ENCODE measurements around the gene SENP1. TPM values are rescaled to one million over a fixed set of nuclear protein-coding genes. Genes with fewer than 3 reads are reported as not detected.

SENP1 gene
- total and polyA plus RNA-seq, 2 experiments from 2014 or later: 8.6 to 27.7 TPM

DNA sequence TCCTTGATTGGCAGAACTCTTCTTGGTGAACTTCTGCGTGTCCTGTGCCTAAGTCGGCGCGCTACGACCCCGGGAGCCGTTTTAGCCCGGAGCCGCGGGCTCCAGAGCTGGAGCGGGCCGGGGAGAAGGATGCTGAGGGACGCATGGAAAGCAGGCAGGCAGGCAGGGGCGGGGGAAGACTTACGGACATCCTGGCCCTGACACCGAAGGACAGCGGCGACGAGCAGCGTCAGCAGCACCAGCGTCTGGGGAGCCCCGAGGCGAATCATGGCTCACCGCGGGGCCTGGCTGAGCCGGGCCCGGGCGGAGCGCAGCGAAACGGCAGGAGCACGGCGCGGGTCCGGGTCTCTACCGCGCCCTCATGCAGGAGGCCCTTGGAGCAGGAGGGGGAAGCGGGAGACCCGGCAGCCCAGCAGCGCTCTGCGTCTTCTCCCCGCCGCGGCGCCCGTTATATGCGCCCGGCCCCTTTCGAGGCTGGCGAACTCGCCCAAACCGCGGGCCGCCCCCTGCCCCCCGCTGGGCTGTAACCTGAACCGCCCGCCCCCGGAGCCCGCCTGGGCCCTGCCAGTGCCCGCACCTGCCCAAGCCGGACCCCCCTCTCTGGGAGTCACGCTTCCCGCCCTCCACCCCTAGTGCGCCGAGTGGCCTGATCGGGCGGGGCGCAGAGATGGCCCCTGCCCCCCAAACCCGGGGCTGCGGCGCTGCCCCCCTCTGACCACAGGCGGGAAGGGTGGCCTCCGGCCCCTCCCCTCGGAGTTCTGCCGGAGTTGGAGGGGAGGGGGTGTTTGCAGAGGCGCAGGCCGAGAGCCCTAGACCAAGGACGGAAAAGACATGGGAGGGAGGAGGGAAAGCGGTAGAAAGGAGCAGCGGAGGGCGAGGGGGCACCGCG is 101.6 kb downstream of the SENP1 start, which contains the start of gene COL2A1 (continued):
- TF ChIP-seq CTCF (conservative IDR thresholded peaks at IDR 0.05; ENCODE audit: low read depth in 2 of 2) (no peak), STAT1 (IDR thresholded peaks at IDR 0.05; ENCODE audit: unreplicated experiment) (no peak), POLR2AphosphoS5 (IDR thresholded peaks at IDR 0.05; ENCODE audit: low read depth) (no peak), NANOG (IDR thresholded peaks at IDR 0.05; ENCODE audit: borderline replicate concordance) (no peak), JUNB (IDR thresholded peaks at IDR 0.05; ENCODE audit: unreplicated experiment) (no peak), CREB1 (CRISPR knock-in tag; IDR thresholded peaks at IDR 0.05; ENCODE audit: low read depth) (no peak), ZNF331 (CRISPR knock-in tag; IDR thresholded peaks at IDR 0.05; ENCODE audit: low read depth) (no peak)
- TF ChIP-seq, protein P1, sequence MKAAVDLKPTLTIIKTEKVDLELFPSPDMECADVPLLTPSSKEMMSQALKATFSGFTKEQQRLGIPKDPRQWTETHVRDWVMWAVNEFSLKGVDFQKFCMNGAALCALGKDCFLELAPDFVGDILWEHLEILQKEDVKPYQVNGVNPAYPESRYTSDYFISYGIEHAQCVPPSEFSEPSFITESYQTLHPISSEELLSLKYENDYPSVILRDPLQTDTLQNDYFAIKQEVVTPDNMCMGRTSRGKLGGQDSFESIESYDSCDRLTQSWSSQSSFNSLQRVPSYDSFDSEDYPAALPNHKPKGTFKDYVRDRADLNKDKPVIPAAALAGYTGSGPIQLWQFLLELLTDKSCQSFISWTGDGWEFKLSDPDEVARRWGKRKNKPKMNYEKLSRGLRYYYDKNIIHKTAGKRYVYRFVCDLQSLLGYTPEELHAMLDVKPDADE (IDR thresholded peaks at IDR 0.05): no peak

DNA sequence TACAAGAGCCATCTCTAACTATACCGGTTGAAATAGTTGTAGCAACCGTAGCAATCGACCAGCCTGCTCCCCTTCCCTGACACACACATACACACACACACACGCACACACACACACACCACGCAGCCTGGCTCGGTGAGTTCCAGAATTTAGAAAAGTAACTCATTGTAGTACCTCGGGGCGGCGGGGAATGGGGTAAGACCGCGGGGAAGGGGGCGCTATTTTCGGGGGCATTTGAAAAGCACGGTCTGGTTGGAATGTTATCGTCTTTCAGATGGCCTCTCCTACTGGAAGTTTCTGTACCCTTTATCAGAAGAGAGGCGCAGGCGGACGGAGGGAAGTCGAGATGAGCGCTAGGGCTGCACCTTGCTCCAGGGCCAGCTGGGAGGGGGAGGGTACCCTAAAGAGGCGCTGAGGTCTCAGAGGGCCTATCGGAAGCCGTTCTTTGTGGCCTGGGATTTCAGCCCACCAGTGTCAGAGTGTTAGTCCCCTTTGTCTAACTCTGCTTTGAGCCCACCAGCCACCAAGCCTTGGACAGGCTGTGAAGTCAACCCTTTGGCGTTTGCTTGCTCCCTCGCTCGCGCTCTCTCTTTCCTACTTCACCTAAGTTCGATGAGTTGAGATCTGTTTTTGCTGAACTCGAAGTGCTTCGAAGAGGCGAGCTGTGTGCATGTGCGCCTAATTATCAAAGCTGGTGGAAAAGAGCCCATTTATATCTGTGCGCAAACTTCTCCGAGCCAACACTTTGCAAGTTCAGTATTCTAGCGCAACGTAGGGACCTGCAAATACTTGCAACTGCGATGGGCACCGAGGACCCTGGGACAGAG is 102.4 kb downstream of the SENP1 start:
- no peaks in the 10 kb centered on the region; the same call in 2 of the 3 replicates for H3K36me3 Mint-ChIP-seq (ENCODE audit: low read depth)
- Histone ChIP-seq H3K27ac (ENCODE audit: low read depth) (no peak overlapping the region), H3F3A (replicated peaks; ENCODE audit: low read depth) (peaks cover 24% of the 10 kb centered on the region), H3K4me1 (ENCODE audit: insufficient read depth) (peaks cover 59% of the 10 kb centered on the region), H2AFZ (peak overlapping the region; percentile 88), H4K20me1 (replicated peaks; ENCODE audit: insufficient read depth) (peaks cover 33% of the 10 kb centered on the region), H3K4me3 (peak overlapping the region; percentile 79), H3K9me2 (ENCODE audit: insufficient read depth) (no peaks in the 10 kb centered on the region), H3K4me2 (peak overlapping the region; percentile 98), H3K79me2 (replicated peaks; ENCODE audit: insufficient read depth) (no peaks in the 10 kb centered on the region), H3K36me3 (ENCODE audit: insufficient read depth) (no peaks in the 10 kb centered on the region; the same call in 1 of the 2 replicates), H3K27me3 (ENCODE audit: insufficient read depth) (peaks cover 100% of the 10 kb centered on the region)
- H3K27me3 Mint-ChIP-seq (ENCODE audit: insufficient read depth, low read depth, poor library complexity): peaks cover 99% of the 10 kb centered on the region
- H3K27ac Mint-ChIP-seq: no peak overlapping the region
- DNase-seq (ENCODE audit: low spot score): peak; percentile 64
- TF ChIP-seq, protein P2, sequence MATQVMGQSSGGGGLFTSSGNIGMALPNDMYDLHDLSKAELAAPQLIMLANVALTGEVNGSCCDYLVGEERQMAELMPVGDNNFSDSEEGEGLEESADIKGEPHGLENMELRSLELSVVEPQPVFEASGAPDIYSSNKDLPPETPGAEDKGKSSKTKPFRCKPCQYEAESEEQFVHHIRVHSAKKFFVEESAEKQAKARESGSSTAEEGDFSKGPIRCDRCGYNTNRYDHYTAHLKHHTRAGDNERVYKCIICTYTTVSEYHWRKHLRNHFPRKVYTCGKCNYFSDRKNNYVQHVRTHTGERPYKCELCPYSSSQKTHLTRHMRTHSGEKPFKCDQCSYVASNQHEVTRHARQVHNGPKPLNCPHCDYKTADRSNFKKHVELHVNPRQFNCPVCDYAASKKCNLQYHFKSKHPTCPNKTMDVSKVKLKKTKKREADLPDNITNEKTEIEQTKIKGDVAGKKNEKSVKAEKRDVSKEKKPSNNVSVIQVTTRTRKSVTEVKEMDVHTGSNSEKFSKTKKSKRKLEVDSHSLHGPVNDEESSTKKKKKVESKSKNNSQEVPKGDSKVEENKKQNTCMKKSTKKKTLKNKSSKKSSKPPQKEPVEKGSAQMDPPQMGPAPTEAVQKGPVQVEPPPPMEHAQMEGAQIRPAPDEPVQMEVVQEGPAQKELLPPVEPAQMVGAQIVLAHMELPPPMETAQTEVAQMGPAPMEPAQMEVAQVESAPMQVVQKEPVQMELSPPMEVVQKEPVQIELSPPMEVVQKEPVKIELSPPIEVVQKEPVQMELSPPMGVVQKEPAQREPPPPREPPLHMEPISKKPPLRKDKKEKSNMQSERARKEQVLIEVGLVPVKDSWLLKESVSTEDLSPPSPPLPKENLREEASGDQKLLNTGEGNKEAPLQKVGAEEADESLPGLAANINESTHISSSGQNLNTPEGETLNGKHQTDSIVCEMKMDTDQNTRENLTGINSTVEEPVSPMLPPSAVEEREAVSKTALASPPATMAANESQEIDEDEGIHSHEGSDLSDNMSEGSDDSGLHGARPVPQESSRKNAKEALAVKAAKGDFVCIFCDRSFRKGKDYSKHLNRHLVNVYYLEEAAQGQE (IDR thresholded peaks at IDR 0.05; ENCODE audit: unreplicated experiment): no peak
- TF ChIP-seq EZH2phosphoT487 (IDR thresholded peaks at IDR 0.05; ENCODE audit: unreplicated experiment): no peak
- no peak for TF ChIP-seq STAT1 (IDR thresholded peaks at IDR 0.05; ENCODE audit: unreplicated experiment)
- peak; percentile 35 to 38; a peak in 1 of 4 replicates for TF ChIP-seq CTCF (conservative IDR thresholded peaks at IDR 0.05; ENCODE audit: low read depth in 2 of 2)
- peak; percentile 90 for TF ChIP-seq EZH2 (IDR thresholded peaks at IDR 0.05; ENCODE audit: low read depth, unreplicated experiment)
- H3K9me3 Mint-ChIP-seq: peaks cover 2% of the 10 kb centered on the region; the same call in 2 of the 3 replicates
- H3K4me1 Mint-ChIP-seq: peaks cover 51% of the 10 kb centered on the region
- peak overlapping the region; percentile 76 for H3K4me3 Mint-ChIP-seq
- ATAC-seq: peak; percentile 1; the same call in 2 of the 3 replicates
